Caco-2 (cell line): ENCODE measurements around the gene PAAF1. TPM values are rescaled to one million over a fixed set of nuclear protein-coding genes. Genes with fewer than 3 reads are reported as not detected.
A peak's percentile ranks its signal among the peaks of the same experiment; 100 is the strongest.

Experiments used
- BruUV-seq: library from RNA; stranded (reverse); fragments of 400-500 nt; replicated peaks from 2 replicates; lab custom pipeline; 2021; lab: Mats Ljungman, UMichigan
- CTCF ChIA-PET: fragments of 300-600 bp; sonication (Branson Sonifier 250); formaldehyde crosslinking; loops from one replicate; lab custom pipeline; 2022; ENCODE audit warnings: antibody characterized with exemption; lab: Charles Lee
- POLR2A ChIA-PET: fragments of 300-600 bp; sonication (Branson Sonifier 250); formaldehyde crosslinking; loops from one replicate; lab custom pipeline; 2022; ENCODE audit warnings: antibody characterized with exemption; lab: Charles Lee
- DNase-seq, 2 experiments: peaks; one replicate each; pipeline versions ENCODE4 v3.0.0 to v3.0.0-alpha.2; 2020 to 2022
- H3K27me3 ChIP-seq: replicated peaks from 2 replicates; pipeline ENCODE4 v1.6.0; 2011; ENCODE audit warnings: low read length; ENCODE audit not compliant: control insufficient read depth, insufficient read depth
- H3K36me3 ChIP-seq: 2 replicates; pipeline ENCODE4 v1.5.1; 2011; ENCODE audit warnings: low read length; ENCODE audit not compliant: control insufficient read depth, insufficient read depth
- H3K4me1 ChIP-seq: fragments of 250-450 bp; sonication (Bioruptor Pico); 2 replicates; pipeline ENCODE4 v1.5.1; 2020; ENCODE audit warnings: mild to moderate bottlenecking
- H3K4me3 ChIP-seq: 2 replicates; pipeline ENCODE4 v1.5.1; 2011; ENCODE audit warnings: low read depth, mild to moderate bottlenecking, control low read depth, low read length
- H3K9me3 ChIP-seq: fragments of 250-450 bp; sonication (Bioruptor Pico); 2 replicates; pipeline ENCODE4 v1.5.1; 2020; ENCODE audit warnings: mild to moderate bottlenecking, moderate library complexity
- H3K27ac Mint-ChIP-seq: one replicate; pipeline ENCODE4 v1.8.0; 2022; ENCODE audit warnings: mixed read lengths; ENCODE audit not compliant: unreplicated experiment
- H3K27me3 Mint-ChIP-seq: one replicate; pipeline ENCODE4 v1.8.0; 2022; ENCODE audit warnings: mixed read lengths; ENCODE audit not compliant: insufficient read depth, unreplicated experiment
- H3K36me3 Mint-ChIP-seq: one replicate; pipeline ENCODE4 v1.8.0; 2022; ENCODE audit warnings: mild to moderate bottlenecking, mixed read lengths; ENCODE audit not compliant: insufficient read depth, unreplicated experiment
- H3K4me1 Mint-ChIP-seq: one replicate; pipeline ENCODE4 v1.8.0; 2022; ENCODE audit warnings: low read depth, mixed read lengths; ENCODE audit not compliant: unreplicated experiment
- H3K4me3 Mint-ChIP-seq: one replicate; pipeline ENCODE4 v1.8.0; 2022; ENCODE audit warnings: mild to moderate bottlenecking, moderate library complexity, mixed read lengths; ENCODE audit not compliant: unreplicated experiment
- H3K9me3 Mint-ChIP-seq: one replicate; pipeline ENCODE4 v1.8.0; 2022; ENCODE audit warnings: mixed read lengths; ENCODE audit not compliant: unreplicated experiment
- intact Hi-C: fragments of 100-400 bp; cut with micrococcal nuclease; formaldehyde crosslinking; loops from one replicate; pipeline ENCODE4 v1.10.0; 2022; ENCODE audit not compliant: unreplicated experiment
- total RNA-seq: library from RNA; stranded (reverse); gene quantifications from 2 replicates; pipeline ENCODE4 v1.2.3, GENCODE V29; 2022
- TF ChIP-seq, protein P1 (sequence below), 2 experiments: fragments of 200-600 bp in 1 of 2; IDR thresholded peaks; 1 replicate in 1 of 2; 2 replicates in 1 of 2; pipeline versions ENCODE4 v1.5.1 to v1.8.0; 2011 to 2022; ENCODE audit warnings: antibody characterized with exemption in 1 of 2, control low read depth in 1 of 2, inconsistent platforms in 1 of 2, low read depth in 1 of 2, low read length in 1 of 2, mild to moderate bottlenecking in 1 of 2, moderate library complexity in 1 of 2; ENCODE audit not compliant: insufficient read depth in 1 of 2, severe bottlenecking in 1 of 2, unreplicated experiment in 1 of 2

Gene PAAF1
- total RNA-seq, 1 experiment from 2014 or later = 51.6 TPM

DNA sequence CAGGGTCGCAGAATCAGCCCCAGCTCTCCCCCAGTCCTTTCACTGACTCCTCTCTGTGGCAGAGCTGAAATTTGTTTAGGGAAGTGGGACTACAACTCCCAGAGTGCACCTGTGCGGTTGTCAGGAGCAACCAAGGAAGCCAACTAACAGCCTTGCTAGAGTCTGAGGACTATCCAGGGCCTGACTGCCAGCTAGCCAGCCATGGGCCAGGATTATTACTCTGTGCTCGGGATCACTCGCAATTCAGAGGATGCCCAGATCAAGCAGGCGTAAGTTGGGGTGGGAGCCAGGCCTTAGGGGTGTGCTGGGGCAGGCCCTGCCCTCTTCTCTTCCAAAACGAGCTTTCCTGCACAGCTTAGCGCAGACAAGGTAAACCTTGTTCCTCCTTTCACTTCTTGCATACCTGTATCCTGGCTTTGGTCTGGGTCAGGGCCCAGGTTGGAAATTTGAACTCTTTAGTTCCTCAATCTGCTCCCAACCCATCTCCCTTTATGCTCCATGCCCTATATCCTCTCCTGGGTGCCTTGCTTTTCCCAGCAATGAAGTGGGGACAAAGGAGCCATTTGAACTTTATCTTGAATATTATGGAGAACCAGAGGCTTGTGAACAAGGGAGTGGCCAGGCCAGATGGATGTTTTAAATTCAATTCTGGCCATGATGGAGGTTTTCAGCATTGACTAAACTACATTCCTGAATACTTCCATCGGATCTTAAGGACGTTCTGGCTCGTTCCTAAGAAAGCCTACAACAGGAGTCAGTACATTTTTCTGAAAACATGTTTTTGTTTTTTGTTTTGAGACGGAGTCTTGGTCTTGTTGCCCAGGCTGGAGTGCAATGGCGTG, 74.3 kb downstream of the PAAF1 start, which contains the start of gene DNAJB13:
TSS of gene DNAJB13 (plus strand) at position 158 of the 842 bp plus-strand sequence. CDS start at position 202, 44 bp downstream.
- H3K36me3 Mint-ChIP-seq = peaks cover 5% of the 10 kb centered on the region
- peaks cover 3% of the 10 kb centered on the region for H3K9me3 ChIP-seq
- H3K27me3 ChIP-seq = no peaks in the 10 kb centered on the region
- H3K27ac Mint-ChIP-seq = no peak within 1 kb of the TSS
- intact Hi-C loops = no loop called here
- peaks cover 3% of the 10 kb centered on the region for H3K4me1 Mint-ChIP-seq
- H3K36me3 ChIP-seq = no peaks in the 10 kb centered on the region
- no peak within 1 kb of the TSS for H3K4me3 ChIP-seq
- peaks cover 16% of the 10 kb centered on the region for H3K9me3 Mint-ChIP-seq
- ChIA-PET CTCF (no interaction called here), POLR2A (no interaction called here)
- peak; percentile 73 to 79 for DNase-seq
- TF ChIP-seq, protein P1, sequence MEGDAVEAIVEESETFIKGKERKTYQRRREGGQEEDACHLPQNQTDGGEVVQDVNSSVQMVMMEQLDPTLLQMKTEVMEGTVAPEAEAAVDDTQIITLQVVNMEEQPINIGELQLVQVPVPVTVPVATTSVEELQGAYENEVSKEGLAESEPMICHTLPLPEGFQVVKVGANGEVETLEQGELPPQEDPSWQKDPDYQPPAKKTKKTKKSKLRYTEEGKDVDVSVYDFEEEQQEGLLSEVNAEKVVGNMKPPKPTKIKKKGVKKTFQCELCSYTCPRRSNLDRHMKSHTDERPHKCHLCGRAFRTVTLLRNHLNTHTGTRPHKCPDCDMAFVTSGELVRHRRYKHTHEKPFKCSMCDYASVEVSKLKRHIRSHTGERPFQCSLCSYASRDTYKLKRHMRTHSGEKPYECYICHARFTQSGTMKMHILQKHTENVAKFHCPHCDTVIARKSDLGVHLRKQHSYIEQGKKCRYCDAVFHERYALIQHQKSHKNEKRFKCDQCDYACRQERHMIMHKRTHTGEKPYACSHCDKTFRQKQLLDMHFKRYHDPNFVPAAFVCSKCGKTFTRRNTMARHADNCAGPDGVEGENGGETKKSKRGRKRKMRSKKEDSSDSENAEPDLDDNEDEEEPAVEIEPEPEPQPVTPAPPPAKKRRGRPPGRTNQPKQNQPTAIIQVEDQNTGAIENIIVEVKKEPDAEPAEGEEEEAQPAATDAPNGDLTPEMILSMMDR (IDR thresholded peaks at IDR 0.05; ENCODE audit: insufficient read depth in 1 of 2, low read depth in 1 of 2, low read length in 1 of 2, severe bottlenecking in 1 of 2, unreplicated experiment in 1 of 2) = no peak
- H3K27me3 Mint-ChIP-seq = no peaks in the 10 kb centered on the region
- no peaks in the 10 kb centered on the region for H3K4me1 ChIP-seq
- no TSS peak for BruUV-seq
- no peak within 1 kb of the TSS for H3K4me3 Mint-ChIP-seq

DNA sequence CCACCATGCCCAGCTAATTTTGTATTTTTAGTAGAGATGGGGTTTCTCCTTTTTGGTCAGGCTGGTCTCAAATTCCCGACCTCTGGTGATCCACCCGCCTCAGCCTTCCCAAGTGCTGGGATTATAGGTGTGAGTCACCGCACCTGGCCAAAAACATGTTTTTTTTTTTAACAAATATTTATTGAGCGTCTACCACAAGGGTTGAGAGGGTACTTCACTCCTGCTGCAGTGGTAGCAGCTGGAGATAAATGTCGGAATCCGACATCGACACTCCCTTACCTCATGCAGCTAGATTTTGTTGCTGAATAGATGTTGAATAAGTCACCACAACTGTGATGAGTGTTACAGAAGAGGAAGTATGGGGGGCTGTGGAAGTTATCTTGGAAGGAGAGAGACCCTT, 75.0 kb downstream of the PAAF1 start:
- no TSS peak for BruUV-seq
- peak in 1 of 2 experiments; percentile 10 for DNase-seq
- no peak overlapping the region for H3K4me3 Mint-ChIP-seq
- Histone ChIP-seq H3K36me3 (no peaks in the 10 kb centered on the region), H3K4me1 (no peaks in the 10 kb centered on the region), H3K9me3 (no peaks in the 10 kb centered on the region; the same call in none of the 2 replicates), H3K4me3 (no peak overlapping the region), H3K27me3 (no peaks in the 10 kb centered on the region)
- intact Hi-C loops = no loop called here
- peaks cover 4% of the 10 kb centered on the region for H3K36me3 Mint-ChIP-seq
- CTCF ChIA-PET = no interaction called here
- peaks cover 7% of the 10 kb centered on the region for H3K4me1 Mint-ChIP-seq
- peaks cover 9% of the 10 kb centered on the region for H3K9me3 Mint-ChIP-seq
- TF ChIP-seq, protein P1 (IDR thresholded peaks at IDR 0.05; ENCODE audit: insufficient read depth in 1 of 2, low read depth in 1 of 2, low read length in 1 of 2, severe bottlenecking in 1 of 2, unreplicated experiment in 1 of 2) = no peak
- H3K27me3 Mint-ChIP-seq = no peaks in the 10 kb centered on the region
- POLR2A ChIA-PET = no interaction called here
- H3K27ac Mint-ChIP-seq = no peak overlapping the region

DNA sequence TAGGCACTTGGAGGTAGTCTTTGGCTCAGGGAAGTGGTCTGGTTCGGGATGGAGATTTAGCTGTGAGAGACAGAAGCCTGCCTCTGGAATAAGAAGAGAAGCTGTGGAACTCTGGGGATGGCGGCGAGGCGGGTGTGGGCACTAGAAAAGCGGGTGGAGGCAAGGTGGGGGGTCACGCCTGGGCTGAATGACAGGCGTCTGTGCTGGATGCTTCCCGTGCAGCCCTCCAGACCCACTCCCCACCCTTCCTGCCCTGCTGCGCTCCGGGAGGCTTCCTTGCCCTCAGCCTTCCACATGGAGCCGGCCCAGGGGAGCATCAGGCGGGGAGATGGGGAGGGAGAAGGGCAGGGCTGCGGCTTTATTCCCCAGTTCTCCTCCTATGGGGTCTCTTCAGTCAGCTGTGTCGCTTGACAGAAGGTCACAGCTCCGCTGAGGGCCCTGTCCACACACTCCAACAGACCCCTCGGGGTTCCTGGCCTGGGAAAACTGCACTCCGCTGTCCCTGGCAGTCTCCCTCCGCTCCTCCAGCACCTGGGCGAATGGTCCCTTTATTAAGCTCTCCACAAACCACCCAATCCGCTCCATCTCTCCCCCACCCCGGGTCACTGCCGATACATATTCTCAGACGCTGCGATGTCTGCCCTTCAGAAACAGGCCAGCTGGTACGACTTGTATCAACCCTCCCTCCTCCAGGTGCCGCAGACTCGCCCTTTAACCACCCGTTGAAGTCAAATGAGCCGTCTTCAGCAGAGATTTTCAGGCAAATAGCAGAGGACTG, 80.3 kb downstream of the PAAF1 start:
- Mint-ChIP-seq H3K27me3 (no peaks in the 10 kb centered on the region), H3K27ac (no peak overlapping the region), H3K4me1 (peaks cover 7% of the 10 kb centered on the region), H3K4me3 (no peak overlapping the region), H3K36me3 (no peaks in the 10 kb centered on the region), H3K9me3 (no peaks in the 10 kb centered on the region)
- no peaks in the 10 kb centered on the region for H3K4me1 ChIP-seq
- intact Hi-C loops = no loop called here
- peak in 1 of 2 experiments; percentile 38 for DNase-seq
- ChIA-PET POLR2A (interaction anchor here (1.1 kb wide), 1 partner anchor 26 kb away, joined by 3 read pairs; the partner anchor contains the start of gene UCP2), CTCF (no interaction called here)
- no peaks in the 10 kb centered on the region for H3K36me3 ChIP-seq
- BruUV-seq = no TSS peak
- no peaks in the 10 kb centered on the region for H3K9me3 ChIP-seq
- H3K27me3 ChIP-seq = no peaks in the 10 kb centered on the region
- TF ChIP-seq, protein P1 (IDR thresholded peaks at IDR 0.05; ENCODE audit: insufficient read depth in 1 of 2, low read depth in 1 of 2, low read length in 1 of 2, severe bottlenecking in 1 of 2, unreplicated experiment in 1 of 2) = no peak
- no peak overlapping the region for H3K4me3 ChIP-seq
